Activated CD4-positive, alpha-beta T cell treated with anti-CD3 and anti-CD28 coated beads, Interleukin-2, amount 10 ng/mL, durations not matched to agents 24 days and 14 days (primary cell): Measurements from ENCODE around the gene CLCN6. TPM values are rescaled to one million over a fixed set of nuclear protein-coding genes. Genes with fewer than 3 reads are reported as not detected.

Experiments used
- DNase-seq: peaks from one replicate; pipeline ENCODE4 v3.0.0; 2022
- H3K27ac Mint-ChIP-seq: one replicate; pipeline ENCODE4 v1.8.0; 2022; ENCODE audit warnings: mild to moderate bottlenecking, mixed read lengths
- H3K27me3 Mint-ChIP-seq: one replicate; pipeline ENCODE4 v1.8.0; 2022; ENCODE audit warnings: mixed read lengths
- H3K36me3 Mint-ChIP-seq: one replicate; pipeline ENCODE4 v1.8.0; 2022; ENCODE audit warnings: low read depth, mild to moderate bottlenecking, mixed read lengths
- H3K4me1 Mint-ChIP-seq: one replicate; pipeline ENCODE4 v1.8.0; 2021; ENCODE audit warnings: mixed read lengths
- H3K4me3 Mint-ChIP-seq: one replicate; pipeline ENCODE4 v1.8.0; 2022; ENCODE audit warnings: mild to moderate bottlenecking, moderate library complexity, mixed read lengths
- H3K9me3 Mint-ChIP-seq: one replicate; pipeline ENCODE4 v1.8.0; 2021; ENCODE audit warnings: mixed read lengths
- intact Hi-C: fragments of 100-400 bp; cut with micrococcal nuclease; formaldehyde crosslinking; loops from one replicate; pipeline ENCODE4 v1.15.1; 2023
- total RNA-seq: library from RNA; stranded (reverse); gene quantifications from 2 replicates; pipeline ENCODE4 v1.2.3, GENCODE V29; 2022

The CLCN6 gene
- total RNA-seq, 1 donor from 2014 or later = 15.2 TPM

- Mint-ChIP-seq H3K4me1 (no peaks in the 10 kb centered on the region), H3K27ac (no peak overlapping the region), H3K4me3 (no peak overlapping the region)
Observed at GRCh38 chr1:11854519-11854918, 48.5 kb downstream of the CLCN6 start.

GRCh38 chr1:11855430-11855829 is 49.4 kb downstream of the CLCN6 start:
- H3K27me3 Mint-ChIP-seq = peaks cover 42% of the 10 kb centered on the region
- no peaks in the 10 kb centered on the region for H3K36me3 Mint-ChIP-seq
- no peaks in the 10 kb centered on the region for H3K9me3 Mint-ChIP-seq
- no peaks in the 10 kb centered on the region for H3K4me1 Mint-ChIP-seq
- intact Hi-C loops = loop anchor here (5.0 kb wide), 1 partner anchor 42 kb away; no protein-coding TSS in a partner anchor
- no peak for DNase-seq
- no peak overlapping the region for H3K4me3 Mint-ChIP-seq
- no peak overlapping the region for H3K27ac Mint-ChIP-seq

More at GRCh38 chr1:11854519-11854918, 48.5 kb downstream of the CLCN6 start:
- H3K36me3 Mint-ChIP-seq = no peaks in the 10 kb centered on the region
- no peaks in the 10 kb centered on the region for H3K9me3 Mint-ChIP-seq
- DNase-seq = no peak
- intact Hi-C loops = no loop called here
- peaks cover 36% of the 10 kb centered on the region for H3K27me3 Mint-ChIP-seq

- Mint-ChIP-seq H3K9me3 (no peaks in the 10 kb centered on the region), H3K4me1 (no peaks in the 10 kb centered on the region), H3K27ac (no peak overlapping the region), H3K36me3 (no peaks in the 10 kb centered on the region), H3K27me3 (peaks cover 46% of the 10 kb centered on the region), H3K4me3 (no peak overlapping the region)
- intact Hi-C loops = loop anchor here (5.0 kb wide), 1 partner anchor 41 kb away; no protein-coding TSS in a partner anchor
- no peak for DNase-seq
Observed at GRCh38 chr1:11856698-11857097, 50.7 kb downstream of the CLCN6 start.

- intact Hi-C loops = loop anchor here (5.0 kb wide), 1 partner anchor 40 kb away; no protein-coding TSS in a partner anchor
- Mint-ChIP-seq H3K4me3 (no peak overlapping the region), H3K9me3 (no peaks in the 10 kb centered on the region), H3K4me1 (no peaks in the 10 kb centered on the region), H3K27me3 (peaks cover 48% of the 10 kb centered on the region), H3K36me3 (no peaks in the 10 kb centered on the region), H3K27ac (no peak overlapping the region)
- no peak for DNase-seq
Observed at GRCh38 chr1:11857164-11857851, 51.3 kb downstream of the CLCN6 start.

GRCh38 chr1:11858158-11858557 is 52.2 kb downstream of the CLCN6 start:
- DNase-seq = no peak
- no peaks in the 10 kb centered on the region for H3K4me1 Mint-ChIP-seq

DNA sequence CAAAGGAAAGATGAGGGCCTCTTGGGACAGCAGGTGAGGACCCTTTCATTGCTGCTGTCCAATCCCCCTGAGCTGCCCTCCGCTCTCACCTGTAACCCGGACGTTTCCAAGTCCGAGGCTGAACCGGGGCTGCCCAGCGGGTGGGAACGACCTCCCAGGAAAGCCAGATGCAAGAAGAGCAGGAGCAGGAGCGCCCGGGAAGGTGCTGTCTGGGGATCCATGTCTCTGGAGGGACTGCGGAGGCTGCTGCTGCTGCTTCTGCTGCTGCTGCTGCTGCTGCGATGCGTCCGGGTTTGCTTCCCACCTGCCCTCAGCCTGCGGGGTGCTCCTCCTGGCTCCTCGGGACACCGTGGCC is 52.6 kb downstream of the CLCN6 start, which contains the start of gene NPPB:
TSS of gene NPPB (minus strand) at position 333 of the 355 bp plus-strand sequence. CDS start at position 221, 112 bp downstream.
- H3K36me3 Mint-ChIP-seq = no peaks in the 10 kb centered on the region
- H3K9me3 Mint-ChIP-seq = no peaks in the 10 kb centered on the region
- intact Hi-C loops = loop anchor here (5.0 kb wide), 1 partner anchor 39 kb away; no protein-coding TSS in a partner anchor
- DNase-seq = no peak
- no peak within 1 kb of the TSS for H3K27ac Mint-ChIP-seq
- no peak within 1 kb of the TSS for H3K4me3 Mint-ChIP-seq
- peaks cover 47% of the 10 kb centered on the region for H3K27me3 Mint-ChIP-seq
- H3K4me1 Mint-ChIP-seq = no peaks in the 10 kb centered on the region

More at GRCh38 chr1:11858158-11858557, 52.2 kb downstream of the CLCN6 start:
- Mint-ChIP-seq H3K4me3 (no peak overlapping the region), H3K27ac (no peak overlapping the region), H3K36me3 (no peaks in the 10 kb centered on the region), H3K9me3 (no peaks in the 10 kb centered on the region), H3K27me3 (peaks cover 48% of the 10 kb centered on the region)
- intact Hi-C loops = loop anchor here (5.0 kb wide), 1 partner anchor 39 kb away; no protein-coding TSS in a partner anchor

GRCh38 chr1:11858968-11859871 is 53.2 kb downstream of the CLCN6 start:
- peak; percentile 92 for DNase-seq
- intact Hi-C loops = loop anchor here (5.0 kb wide), 1 partner anchor 38 kb away; no protein-coding TSS in a partner anchor
- no peak overlapping the region for H3K4me3 Mint-ChIP-seq

DNA sequence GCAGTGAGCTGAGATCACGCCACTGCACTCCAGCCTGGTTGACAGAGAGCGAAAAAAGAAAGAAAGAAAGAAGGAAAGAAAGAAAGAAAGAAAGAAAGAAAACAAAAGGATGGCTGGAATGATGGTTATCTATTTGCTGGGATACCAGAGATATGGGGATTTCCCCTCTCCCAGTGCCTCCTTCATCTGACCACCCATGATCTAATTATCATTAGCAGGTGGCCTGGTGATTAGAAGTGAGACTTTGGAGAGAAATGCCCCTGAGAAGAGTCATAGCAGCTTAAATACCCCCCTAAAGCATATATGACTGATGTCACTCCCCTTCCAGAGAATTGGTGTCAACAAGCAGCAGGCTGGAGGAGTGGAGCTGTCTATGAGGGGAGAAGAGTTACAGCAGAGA is 54.1 kb downstream of the CLCN6 start:
- intact Hi-C loops = no loop called here
- H3K9me3 Mint-ChIP-seq = no peaks in the 10 kb centered on the region
- H3K4me3 Mint-ChIP-seq = no peak overlapping the region
- H3K27me3 Mint-ChIP-seq = peaks cover 45% of the 10 kb centered on the region
- H3K4me1 Mint-ChIP-seq = no peaks in the 10 kb centered on the region
- H3K36me3 Mint-ChIP-seq = no peaks in the 10 kb centered on the region
- no peak for DNase-seq
- H3K27ac Mint-ChIP-seq = no peak overlapping the region

More at GRCh38 chr1:11858968-11859871, 53.2 kb downstream of the CLCN6 start:
- Mint-ChIP-seq H3K9me3 (no peaks in the 10 kb centered on the region), H3K27ac (no peak overlapping the region), H3K4me1 (no peaks in the 10 kb centered on the region), H3K36me3 (no peaks in the 10 kb centered on the region), H3K27me3 (peaks cover 47% of the 10 kb centered on the region)

- H3K36me3 Mint-ChIP-seq = no peaks in the 10 kb centered on the region
- H3K27ac Mint-ChIP-seq = no peak overlapping the region
- H3K9me3 Mint-ChIP-seq = no peaks in the 10 kb centered on the region
- DNase-seq = no peak
- H3K4me3 Mint-ChIP-seq = no peak overlapping the region
- H3K27me3 Mint-ChIP-seq = peaks cover 45% of the 10 kb centered on the region
- intact Hi-C loops = no loop called here
- no peaks in the 10 kb centered on the region for H3K4me1 Mint-ChIP-seq
Observed at GRCh38 chr1:11860587-11860986, 54.6 kb downstream of the CLCN6 start.

DNA sequence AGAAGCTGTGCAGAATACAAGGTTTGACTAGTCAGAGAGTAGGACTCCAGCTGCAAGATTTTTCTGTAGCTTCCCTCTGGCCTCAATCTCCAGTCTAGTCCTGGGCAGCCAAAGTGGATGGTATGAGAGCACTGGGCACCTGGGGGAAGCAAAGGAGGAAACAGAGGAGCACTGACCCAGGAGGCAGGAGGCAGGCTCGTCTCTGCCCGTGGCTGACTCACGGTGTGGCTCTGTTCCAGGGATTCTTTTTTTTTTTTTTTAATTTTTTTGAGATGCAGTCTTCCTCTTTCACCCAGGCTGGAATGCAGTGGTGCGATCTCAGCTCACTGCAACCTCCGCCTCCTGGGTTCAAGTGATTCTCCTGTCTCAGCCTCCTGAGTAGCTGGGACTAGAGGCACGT is 56.9 kb downstream of the CLCN6 start:
- no peak for DNase-seq
- Mint-ChIP-seq H3K27me3 (peaks cover 35% of the 10 kb centered on the region), H3K4me3 (no peak overlapping the region), H3K36me3 (no peaks in the 10 kb centered on the region), H3K27ac (no peak overlapping the region), H3K4me1 (no peaks in the 10 kb centered on the region), H3K9me3 (no peaks in the 10 kb centered on the region)
- intact Hi-C loops = no loop called here

- no peaks in the 10 kb centered on the region for H3K36me3 Mint-ChIP-seq
- intact Hi-C loops = no loop called here
- peaks cover 5% of the 10 kb centered on the region for H3K27me3 Mint-ChIP-seq
- H3K4me3 Mint-ChIP-seq = no peak overlapping the region
- H3K9me3 Mint-ChIP-seq = no peaks in the 10 kb centered on the region
- no peaks in the 10 kb centered on the region for H3K4me1 Mint-ChIP-seq
- H3K27ac Mint-ChIP-seq = no peak overlapping the region
- no peak for DNase-seq
Observed at GRCh38 chr1:11868331-11868980, 62.5 kb downstream of the CLCN6 start.

DNA sequence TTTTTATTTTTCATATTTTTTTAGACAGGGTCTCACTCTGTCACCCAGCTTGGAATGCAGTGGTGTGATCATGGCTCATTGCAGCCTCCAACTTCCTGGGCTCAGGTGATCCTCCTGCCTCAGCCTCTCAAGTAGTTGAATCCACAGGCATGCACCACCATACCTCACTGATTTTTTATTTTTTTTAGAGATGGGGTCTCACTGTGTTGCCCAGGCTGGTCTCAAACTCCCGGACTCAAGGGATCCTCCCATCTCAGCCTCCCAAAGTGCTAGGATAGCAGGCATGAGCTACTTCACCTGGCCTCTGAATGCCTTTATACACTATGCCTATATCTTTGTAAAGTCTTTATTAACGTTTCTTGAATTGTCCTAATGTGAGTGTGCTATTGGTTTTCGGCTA is 63.1 kb downstream of the CLCN6 start:
- intact Hi-C loops = no loop called here
- Mint-ChIP-seq H3K9me3 (no peaks in the 10 kb centered on the region), H3K36me3 (no peaks in the 10 kb centered on the region), H3K4me1 (no peaks in the 10 kb centered on the region), H3K27ac (no peak overlapping the region), H3K27me3 (peaks cover 5% of the 10 kb centered on the region), H3K4me3 (no peak overlapping the region)
- DNase-seq = no peak

GRCh38 chr1:11869650-11870207 is 63.7 kb downstream of the CLCN6 start:
- Mint-ChIP-seq H3K36me3 (no peaks in the 10 kb centered on the region), H3K27me3 (peaks cover 7% of the 10 kb centered on the region), H3K9me3 (no peaks in the 10 kb centered on the region), H3K27ac (no peak overlapping the region), H3K4me1 (no peaks in the 10 kb centered on the region), H3K4me3 (no peak overlapping the region)
- no peak for DNase-seq
- intact Hi-C loops = no loop called here
